Erythroblast (primary cell): ENCODE measurements around the gene NPR1.

ENCODE experiments used
- GATA1 ChIP-seq: IDR thresholded peaks from 2 replicates; pipeline ENCODE4 v1.6.1; 2011; ENCODE audit warnings: low read depth, mild to moderate bottlenecking, control low read depth, low read length, moderate library complexity
- POLR2A ChIP-seq: IDR thresholded peaks from 2 replicates; pipeline ENCODE4 v1.6.1; 2011; ENCODE audit warnings: mild to moderate bottlenecking, low read length

GRCh38 chr1:153679337-153680119, 1.0 kb downstream of the NPR1 start:
- no peak for TF ChIP-seq POLR2A
- no peak for TF ChIP-seq GATA1
